RKO (cell line): Measurements from ENCODE around the gene RGS1.

ENCODE experiments used
- DNase-seq: peaks from one replicate; pipeline ENCODE4 v3.0.0-alpha.2; 2016; ENCODE audit warnings: low spot score

RGS1 gene, protein sequence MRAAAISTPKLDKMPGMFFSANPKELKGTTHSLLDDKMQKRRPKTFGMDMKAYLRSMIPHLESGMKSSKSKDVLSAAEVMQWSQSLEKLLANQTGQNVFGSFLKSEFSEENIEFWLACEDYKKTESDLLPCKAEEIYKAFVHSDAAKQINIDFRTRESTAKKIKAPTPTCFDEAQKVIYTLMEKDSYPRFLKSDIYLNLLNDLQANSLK

GRCh38 chr1:192575499-192576189 lies at the start of gene RGS1:
Gene RGS1 (plus strand): TSS chr1:192575773. CDS start chr1:192575793, 20 bp downstream.
- DNase-seq, result no peak

DNA sequence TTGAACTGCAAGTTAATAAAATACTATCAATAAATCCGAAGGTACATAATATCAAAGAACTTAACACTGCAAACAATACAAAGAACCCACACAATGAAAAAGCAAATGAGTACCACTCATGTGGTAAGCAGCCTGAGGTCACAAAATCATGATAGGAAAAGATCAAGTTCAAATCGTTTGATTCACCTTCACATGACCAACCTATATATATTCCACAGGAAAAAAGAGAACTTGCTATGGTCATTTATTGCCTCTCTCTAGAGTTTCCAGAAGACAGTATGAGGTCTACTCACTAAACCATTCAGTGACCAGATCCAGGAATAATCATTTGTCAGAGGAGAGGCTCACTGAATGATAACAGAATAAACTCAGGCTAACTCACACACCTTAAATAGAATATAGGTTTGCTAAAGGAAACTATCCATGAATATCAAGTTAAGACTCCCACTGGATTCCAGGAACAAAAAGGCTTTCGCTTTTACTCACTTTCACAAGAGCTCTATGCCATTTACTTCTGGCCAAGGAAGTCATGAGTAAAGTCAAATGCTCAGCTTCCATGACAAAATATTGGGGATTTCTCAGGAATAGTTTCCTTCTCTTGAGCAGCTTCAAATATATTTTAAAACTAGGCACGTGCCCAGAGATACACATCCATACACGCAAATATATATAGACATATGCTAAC lies 48.3 kb upstream of the RGS1 start:
- no peak for DNase-seq

- DNase-seq, result no peak
Observed at GRCh38 chr1:192527950-192528349, 47.6 kb upstream of the RGS1 start.

DNA sequence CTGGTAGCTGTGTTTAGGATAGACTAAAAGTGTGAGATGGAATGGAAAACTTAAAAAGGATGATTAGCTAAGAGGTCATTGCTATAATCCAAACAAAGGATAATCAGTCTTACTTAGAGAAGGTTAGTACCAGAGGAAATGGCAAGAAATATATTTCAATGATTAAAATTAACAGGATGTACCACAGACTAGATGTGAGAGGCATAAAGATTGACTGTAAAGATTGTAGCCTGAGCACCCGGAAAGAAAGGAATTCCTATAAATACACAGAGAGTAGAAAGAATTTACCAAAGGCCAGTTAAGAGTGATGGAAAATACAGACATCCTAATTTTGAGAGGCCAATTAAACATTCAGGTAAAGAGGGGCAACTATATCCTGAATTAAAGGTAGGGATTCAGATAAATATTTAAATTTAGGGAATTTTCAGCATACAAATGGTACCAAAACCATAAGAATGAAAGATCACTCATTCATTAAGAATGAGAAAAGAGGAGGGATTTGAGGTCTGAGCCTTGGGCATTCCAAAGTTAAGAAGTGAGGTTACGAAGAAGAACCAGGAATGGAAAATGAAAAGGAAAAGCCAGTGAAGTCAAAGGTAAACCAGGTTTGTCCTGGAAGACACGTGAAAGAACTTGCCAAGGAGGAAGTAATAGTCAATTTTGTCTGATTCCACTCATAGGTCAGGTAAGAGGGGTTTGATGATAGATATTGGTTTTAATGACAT lies 46.4 kb upstream of the RGS1 start:
- DNase-seq, result no peak

GRCh38 chr1:192529811-192530210 lies 45.8 kb upstream of the RGS1 start:
- no peak for DNase-seq

DNA sequence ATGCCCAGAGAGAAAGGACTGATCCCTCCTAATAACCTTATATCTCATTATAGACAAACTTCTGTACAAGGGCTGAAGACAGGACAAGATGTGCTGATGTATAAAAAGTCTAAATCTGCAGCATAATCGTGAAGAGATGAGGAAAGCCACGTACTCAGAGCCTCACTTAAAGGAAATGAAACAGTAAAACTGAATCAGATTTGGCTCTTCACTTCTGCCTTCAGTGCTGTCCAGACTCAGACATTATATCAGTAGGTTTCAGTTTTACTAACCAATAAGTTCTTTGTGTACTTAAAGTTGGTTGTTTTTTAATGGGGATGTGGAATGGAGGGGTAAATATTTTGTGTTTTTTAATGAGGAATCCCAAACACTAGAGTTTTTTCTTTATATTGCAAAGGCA lies 45.3 kb upstream of the RGS1 start:
- no peak for DNase-seq

GRCh38 chr1:192531037-192531703 lies 44.4 kb upstream of the RGS1 start:
- DNase-seq, result peak; percentile 91

DNA sequence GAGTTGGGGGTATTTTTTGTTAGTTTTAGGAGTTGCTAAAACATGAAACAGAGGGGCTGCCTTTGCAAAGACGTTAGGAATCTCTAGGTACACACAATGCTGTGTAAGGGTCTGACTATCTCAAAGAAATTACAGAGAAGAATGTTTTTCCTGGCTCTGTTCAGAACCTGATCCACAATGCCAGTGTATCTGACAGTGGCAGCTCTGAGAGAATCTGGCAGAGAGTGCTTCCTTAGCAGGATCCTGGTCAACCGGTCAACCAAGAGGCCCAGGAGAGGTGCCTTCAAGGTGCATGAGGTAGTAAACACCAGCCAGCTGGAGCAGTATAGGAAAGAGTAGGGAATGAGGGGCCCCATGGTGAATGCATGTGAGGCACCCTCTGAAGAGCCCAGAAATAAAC lies 40.9 kb upstream of the RGS1 start:
- DNase-seq, result no peak

GRCh38 chr1:192535916-192536664 lies 39.5 kb upstream of the RGS1 start:
- no peak for DNase-seq

- no peak for DNase-seq
Observed at GRCh38 chr1:192538407-192539296, 36.9 kb upstream of the RGS1 start.

DNA sequence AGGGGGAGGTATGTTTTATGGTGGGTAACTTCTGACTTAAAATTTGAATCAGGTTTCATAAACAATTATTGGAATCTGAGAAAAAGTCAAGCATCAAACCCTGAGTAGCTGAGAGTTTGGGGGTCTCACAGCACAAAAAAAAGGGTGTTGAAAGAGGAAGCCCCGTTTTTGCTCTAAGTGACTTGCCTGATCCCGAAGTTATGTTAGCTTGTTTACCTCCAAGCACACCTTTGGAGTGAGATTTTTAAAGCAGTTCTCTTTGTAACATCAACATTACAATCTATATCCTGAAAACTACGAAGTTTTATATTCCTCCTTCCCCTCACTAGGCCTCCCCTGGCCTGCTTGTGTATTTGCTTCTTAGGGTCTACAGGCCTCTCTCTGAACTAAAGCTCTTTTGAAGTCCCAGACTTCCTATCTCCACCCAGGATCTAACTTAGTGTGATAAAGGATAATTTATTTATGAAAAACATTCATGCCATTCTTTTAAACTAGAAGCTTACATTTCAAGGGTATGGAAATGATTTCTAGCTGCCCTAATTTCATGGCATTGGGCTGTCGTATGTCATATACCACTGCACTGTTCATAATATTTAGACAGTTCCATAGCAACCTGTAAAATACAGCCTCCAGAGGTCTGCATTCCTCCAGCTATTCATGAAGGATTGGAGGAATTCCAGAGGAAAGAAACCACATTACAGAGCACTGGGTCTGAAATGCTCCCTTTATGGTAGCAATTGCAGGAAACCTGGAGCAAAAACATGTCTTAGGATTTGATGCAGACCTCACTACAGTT lies 36.1 kb upstream of the RGS1 start:
- no peak for DNase-seq

GRCh38 chr1:192543445-192543844 lies 32.1 kb upstream of the RGS1 start:
- no peak for DNase-seq

GRCh38 chr1:192545896-192546521 lies 29.6 kb upstream of the RGS1 start:
- peak; percentile 32 for DNase-seq

DNA sequence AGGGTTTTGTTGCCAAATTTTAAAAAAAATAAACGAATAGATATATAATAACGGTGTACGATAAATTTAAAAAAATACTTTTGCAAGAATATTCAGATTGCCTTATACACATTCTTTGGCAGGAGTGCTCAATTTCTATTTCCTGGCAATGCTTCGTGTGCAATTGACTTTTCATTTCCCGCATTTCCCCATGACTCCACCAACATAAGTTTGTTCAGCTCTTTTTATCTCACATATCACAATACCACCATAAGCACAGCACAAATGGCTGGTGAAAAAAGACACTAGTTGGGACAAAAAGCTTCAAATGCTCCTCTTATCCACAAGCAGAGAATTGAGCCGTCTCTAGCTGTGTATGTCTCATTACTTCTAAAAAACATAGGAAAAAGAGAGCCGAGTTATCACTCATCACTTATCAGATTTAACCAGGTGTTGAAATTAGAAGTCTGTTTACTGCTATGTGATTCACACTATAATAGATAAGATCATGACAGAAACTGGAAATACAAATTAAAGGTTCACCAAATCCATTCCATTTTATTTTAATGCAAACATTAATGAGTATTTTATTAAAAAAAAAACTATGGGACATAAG lies 28.9 kb upstream of the RGS1 start:
- no peak for DNase-seq

- DNase-seq, result no peak
Observed at GRCh38 chr1:192547501-192547900, 28.1 kb upstream of the RGS1 start.

DNA sequence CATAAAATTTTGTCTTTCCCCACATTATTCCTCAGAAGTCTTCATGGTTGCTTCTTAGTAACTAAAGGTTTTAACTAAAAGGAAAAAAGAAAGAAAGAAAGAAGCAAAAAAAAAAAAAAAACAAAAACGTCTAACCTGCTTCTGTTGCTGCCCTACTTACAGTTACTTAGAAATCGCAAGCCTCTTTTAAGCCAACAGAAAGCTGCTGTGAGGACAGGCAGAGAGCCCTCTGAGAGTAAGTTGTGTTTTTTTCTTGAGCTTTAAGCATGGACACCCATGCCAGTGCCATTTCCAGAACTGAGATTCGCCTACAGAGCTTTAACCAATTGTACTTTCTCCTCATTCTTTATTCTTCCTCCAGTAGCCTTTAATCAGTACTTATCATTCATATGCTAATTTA lies 25.6 kb upstream of the RGS1 start:
- DNase-seq, result no peak

DNA sequence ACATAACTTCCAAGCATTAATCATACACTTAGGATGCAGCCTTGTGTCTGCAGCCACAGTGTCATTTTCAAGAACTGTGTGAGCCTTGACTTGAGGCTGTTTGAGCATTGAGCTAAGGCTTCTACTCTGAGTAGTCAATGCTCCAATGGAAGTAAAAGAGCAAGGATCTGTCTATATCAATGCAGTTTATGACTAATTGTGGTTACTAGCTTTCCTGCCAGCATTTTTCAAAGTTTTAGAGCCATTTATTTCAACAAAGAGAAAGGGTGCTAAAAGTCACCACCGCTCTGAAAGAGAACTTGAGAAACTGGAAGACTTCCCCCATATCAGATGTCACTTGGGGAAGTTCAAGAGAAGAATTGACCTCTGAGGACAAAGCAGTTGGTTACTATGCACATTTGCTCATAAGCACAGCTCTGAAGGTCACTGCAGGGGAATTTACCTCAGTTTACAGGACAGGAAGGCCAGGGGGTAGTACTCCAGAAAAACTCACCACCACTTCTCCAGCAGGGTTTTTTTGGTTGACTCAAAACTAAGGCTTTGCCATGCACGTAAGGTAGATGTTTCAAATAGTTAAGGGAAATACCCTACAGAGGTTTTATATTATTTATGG lies 24.5 kb upstream of the RGS1 start:
- no peak for DNase-seq

DNA sequence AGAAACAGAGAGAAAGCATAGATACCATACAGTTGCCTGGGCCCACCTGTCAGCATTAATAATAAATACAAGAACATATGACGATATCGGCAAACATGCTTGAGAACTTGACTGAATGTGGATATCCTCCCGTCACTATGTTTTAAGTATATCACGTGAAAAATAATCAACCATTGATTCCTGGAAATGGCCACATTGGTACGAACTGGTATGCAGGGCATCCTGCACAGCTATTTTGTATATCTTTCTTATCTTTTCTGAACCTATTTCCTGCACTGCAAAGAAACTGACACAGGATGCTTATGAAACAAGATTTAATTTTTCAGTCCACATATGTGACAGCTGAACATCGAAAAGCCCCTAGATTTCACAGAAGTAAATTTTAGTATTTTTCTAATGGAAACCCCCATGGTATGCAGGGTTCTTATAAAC lies 22.8 kb upstream of the RGS1 start:
- no peak for DNase-seq
